ENCODE results near the gene SEPTIN1.
"Not testable (repeated sequence)": the region's sequence is repeated elsewhere in the genome, so short reads cannot be mapped to it uniquely, and the experiment has no call there.

SEPTIN1 gene

GRCh38 chr16:30335598-30336474 is 46.5 kb downstream of the SEPTIN1 start:
- no peak for FAIRE-seq

DNA sequence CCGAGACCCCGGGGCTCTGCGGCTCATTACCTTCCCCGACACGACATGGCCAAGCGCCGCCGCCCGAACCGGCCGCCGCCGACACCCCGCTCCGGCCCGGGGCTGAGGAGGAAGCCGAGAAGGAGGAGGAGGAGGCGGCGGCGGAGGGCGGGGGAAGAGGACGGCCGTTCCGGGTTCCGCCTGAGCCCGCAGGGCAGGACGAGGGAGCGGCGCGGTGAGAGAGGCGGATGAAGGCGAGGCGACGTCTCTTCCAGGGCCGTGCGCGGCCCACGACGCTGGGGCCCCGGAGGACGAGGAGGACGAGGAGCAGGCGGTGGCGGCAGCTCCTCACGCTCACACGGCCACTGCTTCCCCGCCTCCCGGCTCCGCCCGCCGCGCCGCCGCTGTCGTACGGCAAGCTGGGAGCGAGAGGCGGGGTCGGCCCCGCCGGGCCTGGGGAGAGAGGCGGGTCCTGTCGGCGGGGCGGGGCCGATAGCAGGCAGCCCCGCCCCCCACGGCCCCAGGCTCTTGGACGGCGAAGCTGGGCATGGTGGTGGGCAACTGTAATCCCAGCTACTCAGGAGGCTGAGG is 47.2 kb downstream of the SEPTIN1 start:
- FAIRE-seq = not testable (repeated sequence)

DNA sequence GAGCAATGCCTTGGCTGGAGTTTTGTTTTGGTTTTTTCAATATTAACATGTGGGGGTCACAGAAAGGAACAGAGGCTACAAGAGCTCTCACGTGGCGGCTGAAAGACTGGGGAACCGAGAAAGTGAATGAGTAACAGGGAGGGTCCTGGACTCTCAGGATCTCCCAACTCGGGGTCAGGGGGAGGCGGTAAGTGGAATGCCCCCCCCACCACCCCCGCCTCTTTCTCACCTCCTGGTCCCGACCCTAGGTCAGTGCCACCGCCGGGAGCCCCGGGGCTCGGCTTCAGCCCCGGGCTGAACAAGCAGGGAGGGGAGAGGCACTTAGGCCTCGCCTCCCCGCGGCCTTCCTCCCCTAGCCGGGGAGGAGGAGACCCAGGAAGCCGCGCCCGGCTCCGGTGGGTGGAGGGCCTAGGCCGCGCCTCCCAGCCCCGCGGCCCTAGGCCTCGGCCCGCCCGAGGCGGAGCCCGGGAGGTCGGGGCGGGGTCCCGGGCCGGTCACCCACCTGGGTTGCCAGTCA is 47.8 kb downstream of the SEPTIN1 start:
- not testable (repeated sequence) for FAIRE-seq

Measured in endometrium (tissue), 2 donors.